ENCODE results near the gene GNG3.
"Not testable (repeated sequence)": the region's sequence is repeated elsewhere in the genome, so short reads cannot be mapped to it uniquely, and the experiment has no call there.

The GNG3 gene

DNA sequence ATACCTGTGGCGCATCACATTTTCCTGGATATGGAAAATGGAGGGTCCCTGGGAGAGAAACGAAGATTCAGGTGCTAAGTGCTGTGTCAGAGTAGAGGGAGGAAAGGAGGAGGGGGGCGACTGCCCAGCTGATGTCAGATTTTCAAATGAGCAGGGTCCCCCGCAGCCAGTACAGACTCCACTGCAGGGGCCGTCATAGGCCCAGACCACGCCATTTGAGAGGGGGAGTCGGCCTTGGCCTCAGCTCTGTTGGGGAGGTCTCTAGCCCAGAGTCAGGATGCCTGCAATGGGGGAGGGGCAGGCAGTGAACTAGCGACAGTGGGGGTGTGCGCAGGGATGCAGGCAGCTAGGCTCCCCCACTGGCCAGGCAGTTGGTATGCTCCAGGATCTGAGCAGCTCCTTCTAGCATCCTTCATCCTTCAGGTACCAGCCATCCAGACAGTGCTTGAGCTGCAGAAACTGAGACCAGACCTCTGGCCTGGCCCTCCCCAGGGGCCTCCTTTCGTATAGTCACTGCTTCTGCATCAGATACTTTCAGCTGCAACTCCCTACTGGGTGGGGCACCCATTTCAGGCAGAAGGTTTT, at the start of gene GNG3, which contains the start of gene BSCL2:
Gene GNG3 (plus strand): TSS at position 400 of the 585 bp plus-strand sequence. CDS start 620 bp downstream, outside the sequence.
Gene BSCL2 (minus strand): TSS at position 148 of the 585 bp plus-strand sequence. CDS start 229 bp downstream, outside the sequence.
- no peaks in the 10 kb centered on the region for H3K27me3 ChIP-seq (ENCODE audit: insufficient read depth, low read length)
- H3K9me3 ChIP-seq (ENCODE audit: low read length): no peaks in the 10 kb centered on the region
- no peak within 1 kb of the TSS for H2AFZ ChIP-seq (ENCODE audit: low read depth, low read length)
- peaks cover 35% of the 10 kb centered on the region for H3K36me3 ChIP-seq (ENCODE audit: insufficient read depth, low read length)
- peak within 1 kb of the TSS; percentile 74 for H3K4me3 ChIP-seq (ENCODE audit: low read length)
- H3K4me1 ChIP-seq (ENCODE audit: insufficient read depth, low read length): peaks cover 38% of the 10 kb centered on the region

DNA sequence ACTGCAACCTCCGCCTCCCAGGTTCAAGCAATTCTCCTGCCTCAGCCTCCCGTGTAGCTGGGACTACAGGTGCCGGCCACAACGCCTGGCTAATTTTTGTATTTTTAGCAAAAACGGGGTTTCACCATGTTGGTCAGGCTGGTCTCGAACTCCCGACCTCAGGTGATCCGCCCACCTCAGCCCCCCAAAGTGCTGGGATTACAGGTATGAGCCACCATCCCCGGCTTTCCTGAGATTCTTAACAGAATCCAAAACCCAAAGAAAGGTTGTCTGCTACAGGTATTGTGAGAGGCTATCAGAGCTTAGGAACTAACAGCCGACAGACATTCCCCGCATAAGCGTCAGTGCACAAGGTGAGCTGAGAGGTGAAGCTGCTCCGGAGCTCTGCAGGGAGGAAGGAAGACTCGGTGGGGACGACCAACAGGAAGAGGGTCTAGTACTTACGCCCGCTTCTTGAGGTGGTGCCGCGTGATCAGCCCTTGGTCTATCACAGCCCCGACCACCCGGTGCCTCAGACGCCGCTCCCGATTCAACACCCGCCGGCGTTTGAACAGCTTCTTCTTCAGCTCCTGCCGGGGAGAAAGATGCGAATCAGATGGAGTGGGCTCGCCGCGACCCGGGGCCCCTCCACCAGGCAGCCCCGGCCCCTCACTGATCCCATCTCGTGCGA, 42.9 kb upstream of the GNG3 start:
- peak overlapping the region; percentile 30 for H2AFZ ChIP-seq (ENCODE audit: low read depth, low read length)
- H3K27me3 ChIP-seq (ENCODE audit: insufficient read depth, low read length): no peaks in the 10 kb centered on the region
- H3K4me1 ChIP-seq (ENCODE audit: insufficient read depth, low read length): peaks cover 18% of the 10 kb centered on the region
- H3K4me3 ChIP-seq (ENCODE audit: low read length): peak overlapping the region; percentile 92
- peaks cover 29% of the 10 kb centered on the region for H3K36me3 ChIP-seq (ENCODE audit: insufficient read depth, low read length)
- H3K9me3 ChIP-seq (ENCODE audit: low read length): no peaks in the 10 kb centered on the region

GRCh38 chr11:62665075-62665598, 42.3 kb upstream of the GNG3 start, which contains the start of the genes C11orf98 and CSKMT:
C11orf98 (minus strand) TSS chr11:62665210; CDS start chr11:62665169, 41 bp downstream.
CSKMT (plus strand) TSS chr11:62665312; CDS start chr11:62665880, 568 bp downstream.
- peak within 1 kb of the TSS; percentile 30 for H2AFZ ChIP-seq (ENCODE audit: low read depth, low read length)
- H3K4me3 ChIP-seq (ENCODE audit: low read length): peak within 1 kb of the TSS; percentile 92
- H3K9me3 ChIP-seq (ENCODE audit: low read length): no peaks in the 10 kb centered on the region
- H3K27me3 ChIP-seq (ENCODE audit: insufficient read depth, low read length): no peaks in the 10 kb centered on the region
- peaks cover 29% of the 10 kb centered on the region for H3K36me3 ChIP-seq (ENCODE audit: insufficient read depth, low read length)
- peaks cover 18% of the 10 kb centered on the region for H3K4me1 ChIP-seq (ENCODE audit: insufficient read depth, low read length)

DNA sequence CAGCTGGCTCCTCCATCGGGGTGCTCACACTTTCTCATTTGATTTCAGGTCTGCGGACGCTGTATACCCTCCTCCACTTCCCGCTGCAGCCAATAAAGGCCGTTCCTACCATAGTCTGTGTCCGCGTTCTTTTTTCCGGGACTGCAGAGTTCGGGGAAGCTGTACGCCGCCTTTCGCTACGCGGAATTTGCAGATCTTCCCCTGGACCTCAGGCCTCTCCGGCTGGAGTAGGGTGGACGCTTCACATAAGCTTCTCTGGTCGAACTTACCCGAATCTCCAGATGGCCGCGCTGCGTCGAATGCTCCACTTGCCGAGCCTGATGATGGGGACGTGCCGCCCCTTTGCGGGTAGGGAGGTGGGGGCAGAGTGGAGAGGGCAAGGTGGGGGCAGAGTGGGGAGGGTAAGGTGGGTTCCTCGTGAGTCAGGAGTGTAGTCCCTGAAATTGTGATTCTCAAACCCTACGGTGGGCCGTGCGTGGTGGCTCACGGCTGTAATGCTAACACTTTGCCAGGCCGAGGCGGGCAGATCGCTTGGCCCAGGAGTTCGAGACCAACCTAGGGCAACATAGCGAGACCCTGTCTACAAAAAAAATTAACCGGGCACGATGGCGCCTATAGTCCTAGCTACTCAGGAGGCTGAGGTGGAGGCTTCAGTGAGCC, 41.7 kb upstream of the GNG3 start:
- H3K36me3 ChIP-seq (ENCODE audit: insufficient read depth, low read length): peaks cover 28% of the 10 kb centered on the region
- H3K27me3 ChIP-seq (ENCODE audit: insufficient read depth, low read length): no peaks in the 10 kb centered on the region
- H3K4me1 ChIP-seq (ENCODE audit: insufficient read depth, low read length): peaks cover 18% of the 10 kb centered on the region
- H3K9me3 ChIP-seq (ENCODE audit: low read length): no peaks in the 10 kb centered on the region
- H2AFZ ChIP-seq (ENCODE audit: low read depth, low read length): no peak overlapping the region
- peak overlapping the region; percentile 92 for H3K4me3 ChIP-seq (ENCODE audit: low read length)

DNA sequence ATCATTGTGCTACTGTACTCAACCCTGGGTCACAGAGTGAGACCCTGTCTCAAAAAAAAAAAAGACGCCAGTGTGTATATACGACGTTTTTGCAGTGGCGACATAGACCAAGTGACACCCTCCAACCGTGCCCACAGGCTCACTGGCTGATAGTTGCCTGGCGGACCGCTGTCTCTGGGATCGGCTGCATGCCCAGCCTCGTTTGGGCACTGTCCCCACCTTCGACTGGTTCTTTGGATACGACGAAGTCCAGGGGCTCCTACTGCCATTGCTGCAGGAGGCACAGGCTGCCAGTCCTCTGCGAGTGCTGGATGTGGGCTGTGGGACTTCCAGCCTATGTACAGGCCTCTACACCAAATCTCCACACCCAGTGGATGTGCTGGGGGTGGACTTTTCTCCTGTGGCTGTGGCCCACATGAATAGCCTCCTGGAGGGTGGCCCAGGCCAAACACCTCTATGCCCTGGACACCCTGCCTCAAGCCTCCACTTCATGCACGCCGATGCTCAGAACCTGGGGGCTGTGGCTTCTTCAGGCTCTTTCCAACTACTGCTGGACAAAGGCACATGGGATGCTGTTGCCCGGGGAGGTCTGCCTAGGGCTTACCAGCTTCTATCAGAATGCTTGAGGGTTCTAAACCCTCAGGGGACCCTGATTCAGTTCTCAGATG, 41.1 kb upstream of the GNG3 start:
- Histone ChIP-seq H3K4me1 (ENCODE audit: insufficient read depth, low read length) (peaks cover 23% of the 10 kb centered on the region), H3K9me3 (ENCODE audit: low read length) (no peaks in the 10 kb centered on the region), H3K4me3 (ENCODE audit: low read length) (peak overlapping the region; percentile 92), H2AFZ (ENCODE audit: low read depth, low read length) (no peak overlapping the region), H3K27me3 (ENCODE audit: insufficient read depth, low read length) (no peaks in the 10 kb centered on the region), H3K36me3 (ENCODE audit: insufficient read depth, low read length) (peaks cover 28% of the 10 kb centered on the region)

GRCh38 chr11:62667460-62667859, 40.0 kb upstream of the GNG3 start:
- H3K36me3 ChIP-seq (ENCODE audit: insufficient read depth, low read length): peaks cover 22% of the 10 kb centered on the region
- no peaks in the 10 kb centered on the region for H3K27me3 ChIP-seq (ENCODE audit: insufficient read depth, low read length)
- H3K4me3 ChIP-seq (ENCODE audit: low read length): no peak overlapping the region
- H2AFZ ChIP-seq (ENCODE audit: low read depth, low read length): no peak overlapping the region
- H3K9me3 ChIP-seq (ENCODE audit: low read length): no peaks in the 10 kb centered on the region
- H3K4me1 ChIP-seq (ENCODE audit: insufficient read depth, low read length): peaks cover 31% of the 10 kb centered on the region

DNA sequence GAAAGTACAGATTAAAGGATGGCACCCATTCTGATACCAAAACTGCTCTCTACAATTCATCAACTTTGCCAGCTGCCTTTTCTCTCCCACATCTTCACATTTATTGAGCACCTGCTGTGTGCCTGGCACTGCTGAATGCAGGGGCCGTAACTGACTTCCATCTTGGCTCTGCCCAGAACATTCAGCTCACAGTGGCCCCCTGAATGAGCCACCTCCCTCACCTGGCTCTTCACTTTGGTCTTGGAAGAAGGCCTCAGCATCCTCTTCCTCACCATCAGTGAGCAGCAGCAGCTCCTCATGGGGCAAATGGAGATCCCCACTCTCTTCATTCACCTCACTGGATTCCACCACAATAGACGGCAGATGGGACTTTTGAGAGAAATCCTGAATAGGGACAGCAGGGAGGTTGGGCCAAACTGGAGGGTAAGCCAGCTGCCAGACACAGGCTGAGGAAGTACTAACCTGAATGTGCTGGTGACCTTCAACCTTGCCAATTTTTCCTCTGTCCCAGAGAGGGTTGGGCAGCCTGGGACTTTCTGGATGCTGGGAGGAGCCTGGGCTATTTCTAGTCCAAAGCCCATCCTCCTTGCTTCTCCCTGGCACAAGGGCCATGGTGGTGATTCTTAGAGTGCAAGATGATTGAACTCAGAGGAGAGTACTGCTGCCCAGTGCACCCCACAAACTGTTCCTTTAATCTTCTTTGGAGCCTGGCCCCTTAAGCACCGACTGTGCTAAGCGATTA, 37.9 kb upstream of the GNG3 start:
- H3K27me3 ChIP-seq (ENCODE audit: insufficient read depth, low read length): no peaks in the 10 kb centered on the region
- H3K4me1 ChIP-seq (ENCODE audit: insufficient read depth, low read length): peaks cover 29% of the 10 kb centered on the region
- H3K36me3 ChIP-seq (ENCODE audit: insufficient read depth, low read length): peaks cover 24% of the 10 kb centered on the region
- no peak overlapping the region for H3K4me3 ChIP-seq (ENCODE audit: low read length)
- H3K9me3 ChIP-seq (ENCODE audit: low read length): no peaks in the 10 kb centered on the region
- no peak overlapping the region for H2AFZ ChIP-seq (ENCODE audit: low read depth, low read length)

- Histone ChIP-seq H3K4me1 (ENCODE audit: insufficient read depth, low read length) (peaks cover 21% of the 10 kb centered on the region), H2AFZ (ENCODE audit: low read depth, low read length) (peak overlapping the region; percentile 56), H3K36me3 (ENCODE audit: insufficient read depth, low read length) (peaks cover 26% of the 10 kb centered on the region), H3K27me3 (ENCODE audit: insufficient read depth, low read length) (no peaks in the 10 kb centered on the region), H3K9me3 (ENCODE audit: low read length) (no peaks in the 10 kb centered on the region), H3K4me3 (ENCODE audit: low read length) (peak overlapping the region; percentile 83)
Measured at GRCh38 chr11:62671236-62671607, 36.3 kb upstream of the GNG3 start.

DNA sequence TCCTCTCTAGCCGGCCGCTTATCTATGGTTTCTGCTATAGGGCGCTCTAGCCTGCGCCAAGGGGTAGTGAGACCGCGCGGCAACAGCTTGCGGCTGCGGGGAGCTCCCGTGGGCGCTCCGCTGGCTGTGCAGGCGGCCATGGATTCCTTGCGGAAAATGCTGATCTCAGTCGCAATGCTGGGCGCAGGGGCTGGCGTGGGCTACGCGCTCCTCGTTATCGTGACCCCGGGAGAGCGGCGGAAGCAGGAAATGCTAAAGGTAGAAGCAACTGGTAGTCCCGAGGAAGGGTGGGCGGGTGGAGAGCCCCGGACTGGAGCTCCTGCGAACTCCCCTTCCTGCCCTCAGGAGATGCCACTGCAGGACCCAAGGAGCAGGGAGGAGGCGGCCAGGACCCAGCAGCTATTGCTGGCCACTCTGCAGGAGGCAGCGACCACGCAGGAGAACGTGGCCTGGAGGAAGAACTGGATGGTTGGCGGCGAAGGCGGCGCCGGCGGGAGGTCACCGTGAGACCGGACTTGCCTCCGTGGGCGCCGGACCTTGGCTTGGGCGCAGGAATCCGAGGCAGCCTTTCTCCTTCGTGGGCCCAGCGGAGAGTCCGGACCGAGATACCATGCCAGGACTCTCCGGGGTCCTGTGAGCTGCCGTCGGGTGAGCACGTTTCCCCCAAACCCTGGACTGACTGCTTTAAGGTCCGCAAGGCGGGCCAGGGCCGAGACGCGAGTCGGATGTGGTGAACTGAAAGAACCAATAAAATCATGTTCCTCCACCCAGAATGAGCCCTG, 35.7 kb upstream of the GNG3 start, which contains the start of the genes LBHD1 and UQCC3:
Gene LBHD1 (minus strand): TSS at position 660 of the 782 bp plus-strand sequence. CDS start 2,236 bp downstream, outside the sequence.
Gene UQCC3 (plus strand): TSS at position 66 of the 782 bp plus-strand sequence. CDS start 73 bp downstream, at position 139.
- peak within 1 kb of the TSS; percentile 56 for H2AFZ ChIP-seq (ENCODE audit: low read depth, low read length)
- H3K4me3 ChIP-seq (ENCODE audit: low read length): peak within 1 kb of the TSS; percentile 83
- H3K9me3 ChIP-seq (ENCODE audit: low read length): no peaks in the 10 kb centered on the region
- H3K27me3 ChIP-seq (ENCODE audit: insufficient read depth, low read length): no peaks in the 10 kb centered on the region
- H3K36me3 ChIP-seq (ENCODE audit: insufficient read depth, low read length): peaks cover 28% of the 10 kb centered on the region
- H3K4me1 ChIP-seq (ENCODE audit: insufficient read depth, low read length): peaks cover 20% of the 10 kb centered on the region

DNA sequence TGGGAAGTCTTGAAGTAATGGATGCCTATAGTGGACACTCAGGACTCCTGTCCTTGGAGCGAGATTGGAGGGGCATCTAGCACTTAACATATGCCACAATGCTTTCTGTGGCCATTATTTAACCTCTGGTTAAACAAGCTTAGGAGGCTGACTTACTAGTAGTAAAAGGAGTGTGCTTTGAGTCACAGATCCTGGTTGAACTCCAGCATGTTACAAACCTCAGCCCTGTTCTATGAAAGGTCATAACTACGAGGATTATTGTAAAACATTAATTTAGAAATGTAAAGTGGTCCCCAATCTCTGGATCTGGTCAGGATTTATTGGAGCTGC, 34.3 kb upstream of the GNG3 start:
- H3K27me3 ChIP-seq (ENCODE audit: insufficient read depth, low read length): no peaks in the 10 kb centered on the region
- no peaks in the 10 kb centered on the region for H3K9me3 ChIP-seq (ENCODE audit: low read length)
- no peak overlapping the region for H3K4me3 ChIP-seq (ENCODE audit: low read length)
- H3K36me3 ChIP-seq (ENCODE audit: insufficient read depth, low read length): peaks cover 32% of the 10 kb centered on the region
- H2AFZ ChIP-seq (ENCODE audit: low read depth, low read length): no peak overlapping the region
- peaks cover 30% of the 10 kb centered on the region for H3K4me1 ChIP-seq (ENCODE audit: insufficient read depth, low read length)

GRCh38 chr11:62675415-62675814, 32.1 kb upstream of the GNG3 start:
- H3K4me3 ChIP-seq (ENCODE audit: low read length); H3K9me3 ChIP-seq (ENCODE audit: low read length); H3K27me3 ChIP-seq (ENCODE audit: insufficient read depth, low read length); H2AFZ ChIP-seq (ENCODE audit: low read depth, low read length): not testable (repeated sequence)
- Histone ChIP-seq H3K4me1 (ENCODE audit: insufficient read depth, low read length) (peaks cover 35% of the 10 kb centered on the region), H3K36me3 (ENCODE audit: insufficient read depth, low read length) (peaks cover 32% of the 10 kb centered on the region)
